Activated T-helper 9 cell treated with anti-CD3 and anti-CD28 coated beads, Interleukin-2, amount 50 U/mL, for 16 hours (primary cell): Measurements from ENCODE around the gene HP1BP3.
"Not testable (repeated sequence)": the region's sequence is repeated elsewhere in the genome, so short reads cannot be mapped to it uniquely, and the experiment has no call there.

Experiments used
- DNase-seq: peaks from one replicate; pipeline ENCODE4 v3.0.0-alpha.2; 2020; ENCODE audit warnings: low read depth

HP1BP3 gene, protein sequence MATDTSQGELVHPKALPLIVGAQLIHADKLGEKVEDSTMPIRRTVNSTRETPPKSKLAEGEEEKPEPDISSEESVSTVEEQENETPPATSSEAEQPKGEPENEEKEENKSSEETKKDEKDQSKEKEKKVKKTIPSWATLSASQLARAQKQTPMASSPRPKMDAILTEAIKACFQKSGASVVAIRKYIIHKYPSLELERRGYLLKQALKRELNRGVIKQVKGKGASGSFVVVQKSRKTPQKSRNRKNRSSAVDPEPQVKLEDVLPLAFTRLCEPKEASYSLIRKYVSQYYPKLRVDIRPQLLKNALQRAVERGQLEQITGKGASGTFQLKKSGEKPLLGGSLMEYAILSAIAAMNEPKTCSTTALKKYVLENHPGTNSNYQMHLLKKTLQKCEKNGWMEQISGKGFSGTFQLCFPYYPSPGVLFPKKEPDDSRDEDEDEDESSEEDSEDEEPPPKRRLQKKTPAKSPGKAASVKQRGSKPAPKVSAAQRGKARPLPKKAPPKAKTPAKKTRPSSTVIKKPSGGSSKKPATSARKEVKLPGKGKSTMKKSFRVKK

DNA sequence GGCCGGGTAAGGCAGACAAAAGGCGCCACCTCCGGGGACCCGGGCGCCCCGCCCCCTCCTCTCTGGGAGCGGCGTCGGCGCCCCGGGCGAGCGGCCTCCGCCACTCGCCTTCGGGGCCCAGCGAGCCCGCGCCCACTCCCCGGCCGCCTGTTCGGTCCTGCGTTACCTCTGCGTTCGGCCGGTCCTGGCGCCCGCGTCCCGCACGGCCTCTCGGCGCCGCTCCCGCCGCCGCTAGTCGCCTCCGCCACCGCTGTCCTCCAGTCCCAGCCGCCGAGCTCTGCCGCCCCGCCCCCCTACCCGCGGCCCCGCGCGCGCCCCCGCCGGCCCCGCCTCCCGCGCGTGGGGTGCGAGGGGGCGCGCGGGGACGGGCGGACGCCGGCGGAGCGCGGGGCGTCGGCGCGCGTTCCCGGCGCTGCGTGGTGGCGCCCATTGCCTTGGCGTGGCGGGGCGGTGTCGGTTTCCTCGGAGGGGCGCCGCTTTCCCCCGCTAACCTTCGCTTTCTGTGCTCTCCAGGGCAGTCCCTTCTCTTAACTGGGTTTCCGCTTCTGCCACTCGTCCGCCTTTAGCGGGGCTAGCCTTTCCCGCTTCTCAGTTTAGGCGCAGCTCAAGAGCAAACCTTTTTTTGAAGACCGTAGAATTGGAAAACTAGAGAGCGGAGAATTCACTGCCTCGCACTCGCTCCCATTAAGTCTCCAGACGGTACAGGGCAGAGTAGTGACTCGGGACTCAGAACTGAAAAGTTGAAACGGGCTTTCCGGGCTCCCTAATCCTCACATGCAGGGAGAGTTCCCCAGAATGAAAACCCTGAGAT is at the start of gene HP1BP3:
HP1BP3 (minus strand) TSS at position 279 of the 811 bp plus-strand sequence. CDS start 6,867 bp downstream, outside the sequence.
- DNase-seq, result peak; percentile 77

DNA sequence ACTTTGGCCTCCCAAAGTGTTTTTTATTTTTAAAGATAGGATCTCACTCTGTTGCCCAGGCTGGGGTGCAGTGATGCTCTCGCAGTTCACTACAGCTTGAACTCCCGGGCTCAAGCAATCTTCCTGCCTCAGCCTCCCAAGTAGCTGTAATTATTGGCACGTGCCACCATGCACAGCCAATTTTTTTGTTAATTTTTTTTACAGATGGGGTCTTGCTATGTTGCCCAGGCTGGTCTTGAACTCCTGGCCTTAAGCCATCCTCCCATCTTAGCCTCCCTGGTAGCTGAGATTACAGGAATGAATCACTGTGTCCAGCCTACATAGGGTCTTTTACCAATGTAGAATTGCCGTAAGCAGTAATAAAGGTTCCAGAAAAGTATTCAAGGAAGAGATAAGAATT is 49.1 kb upstream of the HP1BP3 start:
- no peak for DNase-seq

DNA sequence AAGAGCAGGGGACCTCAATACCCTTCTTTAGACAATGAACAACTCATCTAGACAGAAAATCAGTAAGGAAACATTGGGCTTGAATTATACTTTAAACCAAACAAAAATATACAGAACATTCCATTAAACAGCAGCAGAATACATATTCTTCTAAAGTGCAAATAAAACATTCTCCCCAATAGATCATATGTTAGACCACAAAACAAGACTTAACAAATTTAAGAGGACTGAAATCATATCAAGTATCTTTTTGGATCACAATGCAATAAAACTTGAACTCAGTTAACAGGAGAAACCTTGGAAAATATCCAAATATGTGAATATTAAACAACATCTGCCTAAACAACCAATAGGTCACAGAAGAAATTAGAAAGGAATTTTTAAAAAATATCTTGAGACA is 47.7 kb upstream of the HP1BP3 start:
- DNase-seq, result no peak

DNA sequence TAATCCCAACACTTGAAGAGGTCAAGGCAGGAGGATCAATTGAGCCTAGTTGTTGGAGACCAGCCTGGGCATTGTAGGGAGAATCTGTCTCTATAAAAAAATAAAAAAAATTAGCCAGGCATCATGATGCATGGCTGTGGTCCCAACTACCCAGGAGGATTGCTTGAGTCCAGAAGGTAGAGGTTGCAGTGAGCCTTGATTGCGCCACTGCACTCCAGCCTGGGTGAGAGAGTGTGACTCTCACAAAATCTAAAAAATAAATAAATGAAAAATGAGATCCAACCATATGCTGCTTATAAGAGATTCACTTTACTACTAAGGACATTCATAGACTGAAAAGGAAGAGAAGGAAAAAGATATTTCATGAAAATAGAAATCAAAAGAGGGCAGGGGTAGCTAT is 47.1 kb upstream of the HP1BP3 start:
- DNase-seq, result no peak

DNA sequence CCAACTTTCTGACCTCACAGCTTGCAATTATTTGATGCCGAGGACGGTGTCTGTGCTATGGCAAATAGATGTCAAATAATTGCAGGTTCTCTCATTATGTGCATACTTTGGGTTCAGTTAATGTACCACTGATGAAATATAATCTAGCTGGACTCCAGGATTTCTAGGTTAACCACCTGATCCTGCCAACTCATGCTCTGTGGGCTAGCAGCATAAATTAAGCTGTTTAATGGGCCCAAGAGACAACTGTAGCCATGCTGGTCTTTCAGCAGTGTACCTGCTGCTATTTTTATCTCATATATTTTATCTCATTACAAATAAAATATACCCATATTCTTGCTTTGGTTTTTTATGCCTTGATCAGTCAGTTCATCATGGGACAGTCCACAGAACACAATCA is 43.3 kb upstream of the HP1BP3 start:
- no peak for DNase-seq

DNA sequence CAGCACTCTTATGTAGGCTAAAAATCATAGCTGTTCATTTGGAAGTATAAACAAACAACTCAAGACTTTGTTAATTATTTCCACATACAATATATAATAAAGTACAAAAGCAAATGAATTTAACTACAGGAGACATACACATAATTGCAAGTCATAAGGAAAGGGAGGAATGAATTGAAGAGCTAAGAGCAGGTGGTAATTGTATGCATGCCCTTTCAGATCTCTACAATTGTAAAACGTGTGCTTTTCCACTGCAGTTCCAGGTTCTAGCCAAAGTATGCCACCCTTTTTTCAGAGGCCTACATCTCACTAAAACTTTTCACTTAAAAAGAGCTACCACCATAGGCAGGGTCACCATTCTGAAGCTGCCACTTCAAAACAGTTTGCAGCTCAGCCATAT is 42.8 kb upstream of the HP1BP3 start:
- DNase-seq, result no peak

DNA sequence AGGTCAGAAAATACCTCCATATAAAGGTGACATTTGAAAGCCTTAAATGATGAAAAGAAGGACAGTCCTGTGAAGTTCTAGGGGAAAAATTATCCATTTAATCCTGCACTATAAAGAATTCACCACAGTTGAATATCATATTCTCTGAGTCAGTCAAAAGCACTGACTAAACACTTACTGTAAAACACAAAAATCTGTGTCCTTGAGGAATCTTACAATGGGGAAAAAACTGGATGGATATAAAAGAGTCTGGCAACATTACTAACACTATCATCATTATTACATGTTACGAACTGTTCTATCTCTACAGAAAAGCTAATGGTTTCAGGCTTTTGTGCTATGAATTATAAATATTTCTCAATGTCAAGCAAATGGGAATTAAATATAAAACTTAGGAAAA is 42.4 kb upstream of the HP1BP3 start:
- DNase-seq, result no peak

DNA sequence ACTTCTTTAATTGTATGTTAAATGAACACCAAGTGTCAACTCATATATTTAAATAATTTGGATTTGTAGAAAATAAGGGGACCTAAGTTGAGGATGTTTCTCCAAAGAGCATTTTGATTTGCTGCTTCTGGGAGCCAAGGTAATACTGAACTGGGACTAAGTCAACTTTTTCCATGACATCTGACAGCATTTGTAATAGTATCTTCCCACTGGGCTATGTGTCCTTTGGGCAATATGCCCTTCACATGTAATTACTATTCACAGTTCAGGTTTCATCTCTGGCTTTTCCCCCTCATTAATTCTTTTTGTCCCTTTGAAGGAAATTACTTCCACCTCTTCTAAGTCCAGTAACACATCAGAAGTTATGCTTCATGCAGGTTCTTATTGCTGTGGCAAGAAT is 36.7 kb upstream of the HP1BP3 start:
- DNase-seq, result no peak

DNA sequence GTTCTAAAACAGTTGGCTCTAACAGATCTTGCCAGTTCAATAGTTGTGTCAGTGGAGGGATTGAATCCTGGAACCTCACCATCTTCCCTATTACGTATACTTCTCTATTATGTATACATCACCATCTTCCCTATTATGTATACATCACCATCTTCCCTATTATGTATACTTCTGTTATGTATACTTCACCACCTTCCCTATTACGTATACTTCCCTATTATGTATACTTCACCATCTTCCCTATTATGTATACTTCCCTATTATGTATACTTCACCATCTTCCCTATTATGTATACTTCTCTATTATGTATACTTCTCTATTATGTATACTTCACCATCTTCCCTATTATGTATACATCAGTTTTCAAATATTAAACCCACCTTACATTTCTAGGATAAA is 34.4 kb upstream of the HP1BP3 start:
- no peak for DNase-seq

DNA sequence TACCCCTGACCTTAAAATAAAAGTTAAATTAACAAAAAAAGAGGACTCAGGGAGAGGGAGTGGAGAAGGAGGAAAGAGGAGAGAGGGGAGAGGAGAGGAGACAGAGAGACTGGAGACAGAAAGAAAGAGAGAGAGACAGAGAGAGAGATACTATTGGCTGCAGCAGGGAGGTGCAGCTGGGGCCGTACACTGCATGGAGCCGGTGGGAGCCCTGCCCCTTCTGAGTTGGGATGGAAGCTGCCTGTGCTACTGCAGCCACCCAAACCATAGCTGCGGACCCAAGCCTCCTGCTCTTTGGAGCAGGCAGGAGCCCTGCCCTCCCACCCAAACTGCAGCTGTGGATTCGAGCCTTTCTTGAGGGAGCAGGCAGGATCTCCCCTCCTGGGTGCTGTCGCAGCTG is 32.7 kb upstream of the HP1BP3 start:
- DNase-seq, result no peak

DNA sequence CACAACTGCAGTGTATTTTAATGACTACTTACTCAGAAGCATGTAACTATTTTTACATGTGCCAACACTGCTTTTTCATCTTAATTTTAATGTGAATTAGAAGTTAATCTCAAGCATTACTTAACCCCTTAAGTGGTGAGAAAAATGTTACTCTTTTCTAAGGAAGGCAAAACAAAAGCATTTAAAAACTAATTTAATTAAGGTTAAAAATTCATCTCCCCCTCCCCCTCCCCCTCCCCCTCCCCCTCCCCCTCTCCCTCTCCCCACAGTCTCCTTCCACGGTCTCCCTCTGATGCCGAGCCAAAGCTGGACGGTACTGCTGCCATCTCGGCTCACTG is 27.4 kb upstream of the HP1BP3 start:
- DNase-seq, result no peak

DNA sequence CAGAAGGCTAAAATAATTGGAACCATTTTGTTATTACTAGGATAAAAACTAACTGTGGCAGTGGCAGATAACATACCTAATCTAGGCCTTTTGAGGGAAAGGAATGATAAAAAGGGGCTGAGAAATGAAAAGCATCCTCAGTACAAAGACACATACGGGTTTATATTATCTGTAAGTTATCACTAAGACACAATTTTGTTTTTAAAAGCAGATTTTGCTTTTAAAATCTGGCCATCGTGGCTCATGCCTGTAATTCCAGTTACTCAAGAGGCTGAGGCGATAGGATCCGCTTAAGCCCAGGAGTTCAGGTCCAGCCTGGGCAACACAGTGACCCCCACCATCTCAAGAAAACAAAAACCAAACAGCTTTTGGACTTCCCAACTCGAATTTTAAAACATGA is 24.8 kb upstream of the HP1BP3 start:
- no peak for DNase-seq

DNA sequence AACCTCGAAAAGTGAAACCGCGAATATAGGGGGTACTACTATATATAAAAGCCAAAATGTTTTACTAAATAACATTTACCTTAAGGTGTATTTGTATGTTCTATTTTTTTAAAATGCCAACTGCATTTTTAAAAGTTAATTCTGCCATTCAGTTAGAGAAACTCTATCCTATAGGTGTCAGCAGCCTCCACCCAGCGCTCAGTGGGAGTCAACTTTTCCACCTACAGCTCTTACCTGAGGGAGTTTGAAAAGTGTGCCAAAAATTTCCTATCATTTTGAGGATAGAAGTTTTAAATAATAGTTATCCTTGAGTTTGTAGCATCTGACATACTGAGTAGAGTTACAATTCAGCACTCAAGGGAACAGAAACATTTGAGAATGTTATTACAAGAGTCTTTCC is 6.1 kb upstream of the HP1BP3 start:
- DNase-seq, result no peak

DNA sequence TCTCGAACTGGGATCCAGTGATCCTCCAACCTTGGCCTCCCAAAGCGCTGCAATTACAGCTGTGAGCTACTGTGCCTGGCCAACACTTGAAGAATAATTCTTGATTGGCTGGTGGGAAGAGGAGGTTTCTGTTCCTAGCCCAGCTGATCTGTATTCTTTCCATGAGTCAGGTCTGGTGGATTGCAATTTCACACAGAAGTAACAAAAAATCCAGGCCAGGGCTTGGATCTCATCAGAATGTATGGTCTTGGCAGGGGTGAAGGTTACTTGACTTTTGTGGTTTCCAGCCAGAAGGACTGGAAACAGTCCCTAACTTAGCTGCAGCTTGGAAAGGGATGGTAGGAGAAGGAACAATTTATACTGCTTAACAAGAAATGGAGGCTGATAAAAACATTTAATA is 5.1 kb upstream of the HP1BP3 start:
- DNase-seq, result no peak

DNA sequence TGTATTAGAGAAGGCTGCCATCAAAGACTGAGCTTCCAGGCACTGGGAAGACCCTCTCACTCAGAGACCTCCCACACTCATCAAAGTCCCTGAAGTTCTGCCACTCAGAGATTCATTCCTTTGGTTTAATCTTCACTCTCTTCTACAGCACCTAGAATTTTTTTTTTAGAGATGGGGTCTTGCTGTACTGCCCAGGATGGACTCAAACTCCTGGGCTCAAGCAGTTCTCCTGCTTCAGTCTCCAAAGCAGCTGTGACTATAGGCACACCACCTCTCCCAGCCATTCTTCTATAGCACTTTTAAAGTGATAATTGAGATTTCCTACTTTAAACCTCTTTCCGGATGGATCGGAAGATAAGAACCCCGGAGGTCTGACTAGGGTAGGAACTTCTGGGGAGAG is 3.7 kb upstream of the HP1BP3 start:
- no peak for DNase-seq

DNA sequence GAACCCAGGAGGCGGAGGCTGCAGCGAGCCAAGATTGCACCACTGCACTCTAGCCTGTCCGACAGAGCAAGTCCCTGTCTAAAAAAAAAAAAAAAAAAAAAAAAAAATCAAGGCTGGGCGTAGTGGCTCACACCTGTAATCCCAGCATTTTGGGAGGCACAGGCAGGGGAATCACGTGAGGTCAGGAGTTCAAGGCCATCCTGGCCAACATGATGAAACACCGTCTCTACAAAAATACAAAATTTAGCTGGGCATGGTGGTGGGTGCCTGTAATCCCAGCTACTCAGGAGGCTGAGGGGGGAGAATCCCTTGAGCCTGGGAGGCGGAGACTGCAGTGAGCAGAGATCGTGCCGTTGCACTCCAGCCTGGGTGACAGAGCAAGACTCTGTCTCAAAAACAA is 2.5 kb upstream of the HP1BP3 start:
- not testable (repeated sequence) for DNase-seq

DNA sequence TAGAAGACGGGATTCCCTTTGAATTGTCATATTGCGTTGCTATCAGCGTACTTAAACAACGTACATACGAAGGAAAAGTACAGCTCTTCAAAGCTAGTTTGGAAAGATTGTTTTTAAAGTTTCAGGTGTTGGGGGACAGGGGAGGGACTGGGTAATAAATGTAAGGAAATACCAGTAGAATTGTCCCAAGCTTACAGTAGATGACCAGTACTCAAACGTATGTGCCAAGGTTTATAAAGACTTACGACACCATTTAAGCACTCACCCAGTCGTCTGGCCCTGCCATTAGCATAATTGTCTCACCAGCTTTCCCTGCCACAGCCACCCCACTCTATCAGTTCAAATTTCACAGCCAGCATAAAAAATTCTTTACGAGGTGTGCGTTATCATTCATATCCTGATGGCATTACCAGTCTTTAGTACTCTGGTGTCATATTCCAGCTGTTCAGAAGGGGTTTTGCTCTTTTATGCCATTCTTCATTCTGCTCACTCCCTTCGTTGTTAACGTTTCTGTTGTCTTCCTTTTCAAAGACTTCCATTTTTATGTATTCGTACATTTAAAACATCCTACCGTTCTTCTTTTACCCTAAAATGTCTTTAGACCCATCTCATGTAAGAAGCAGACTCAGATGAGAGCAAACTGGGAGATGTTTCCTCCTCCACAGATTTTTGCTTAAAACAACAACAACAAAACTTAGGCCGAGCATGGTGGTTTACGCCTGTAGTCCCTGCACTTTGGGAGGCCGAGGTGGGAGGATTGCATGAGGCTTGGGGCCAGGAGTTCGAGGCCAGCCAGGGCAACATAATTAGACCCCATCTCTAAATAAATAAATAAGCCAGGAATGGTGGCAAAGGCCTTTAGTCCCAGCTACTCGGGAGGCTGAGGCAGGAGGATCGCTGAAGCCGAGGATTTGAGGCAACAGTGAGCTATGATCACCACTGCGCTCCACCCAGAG is 1.0 kb upstream of the HP1BP3 start:
- no peak for DNase-seq

DNA sequence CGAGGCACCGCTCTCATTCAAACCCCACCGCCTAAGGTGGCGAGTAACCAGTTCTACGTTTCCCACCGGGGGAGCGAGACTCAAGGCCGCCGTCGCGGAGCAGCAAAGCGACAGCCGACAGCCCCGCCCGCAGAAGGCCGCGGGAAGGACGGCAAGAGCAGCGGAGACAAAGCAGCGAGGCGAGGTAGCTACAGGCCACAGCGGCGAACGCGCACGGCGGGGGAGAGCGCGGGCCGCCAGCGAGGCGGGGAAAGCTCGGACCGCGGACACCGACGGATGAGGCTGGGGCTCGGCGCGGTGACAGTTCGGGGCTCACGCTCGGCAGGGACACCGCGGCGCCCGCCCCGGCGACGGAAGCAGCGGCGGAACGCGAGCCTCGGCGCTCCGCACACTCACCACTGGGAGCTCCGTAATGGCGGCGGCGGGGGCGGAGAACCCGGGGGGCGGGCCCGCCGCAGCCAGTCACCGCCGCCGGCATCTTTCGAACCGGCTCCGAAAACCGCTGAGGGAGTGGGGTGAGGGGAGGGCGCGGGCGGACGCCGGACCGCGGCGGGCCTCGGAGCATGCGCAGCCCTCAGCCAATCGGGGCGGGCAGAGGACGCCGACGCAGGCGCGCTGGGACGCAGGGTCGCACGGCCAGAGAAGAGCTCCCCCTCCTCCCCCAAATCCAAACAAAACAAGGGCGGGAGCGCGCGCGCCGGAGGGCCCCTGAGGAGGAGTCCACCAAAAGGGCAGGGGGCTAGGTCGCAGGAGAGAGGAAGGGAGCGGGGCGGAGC is 666 bp downstream of the HP1BP3 start:
- DNase-seq, result peak; percentile 95

DNA sequence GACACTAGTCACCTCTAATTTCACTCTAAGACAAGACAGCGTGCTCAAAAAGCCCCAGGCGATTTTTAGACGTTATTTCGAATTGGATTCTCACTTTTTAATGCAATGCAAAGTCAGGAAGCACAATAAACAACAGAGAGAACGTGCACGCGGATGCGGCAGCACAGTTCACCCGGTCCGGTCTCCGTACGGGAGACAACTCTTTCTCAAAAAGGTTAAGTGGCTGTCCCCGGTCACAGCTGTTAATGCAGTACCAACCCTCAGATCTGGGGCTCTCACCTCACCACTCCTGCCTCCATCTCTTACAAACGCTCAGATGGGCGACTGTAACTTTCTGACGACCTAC is 1.2 kb downstream of the HP1BP3 start:
- no peak for DNase-seq

DNA sequence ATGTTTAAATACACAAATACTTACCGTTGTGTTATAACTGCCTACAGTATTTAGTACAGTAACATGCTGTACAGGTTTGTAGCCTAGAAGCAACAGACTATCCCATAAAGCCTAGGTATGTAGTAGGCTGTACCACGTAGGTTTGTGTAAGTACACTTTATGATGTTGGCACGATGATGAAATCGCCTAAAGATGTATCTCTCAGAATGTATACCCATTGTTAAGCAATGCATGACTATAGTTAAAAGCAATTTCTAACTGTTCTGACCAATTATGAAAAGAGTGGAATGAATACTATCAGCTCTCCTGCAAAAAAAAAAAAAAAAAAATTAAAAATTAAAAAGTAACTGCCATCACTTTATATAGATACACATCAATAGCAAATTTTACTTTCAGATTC is 11.4 kb downstream of the HP1BP3 start:
- DNase-seq, result no peak

DNA sequence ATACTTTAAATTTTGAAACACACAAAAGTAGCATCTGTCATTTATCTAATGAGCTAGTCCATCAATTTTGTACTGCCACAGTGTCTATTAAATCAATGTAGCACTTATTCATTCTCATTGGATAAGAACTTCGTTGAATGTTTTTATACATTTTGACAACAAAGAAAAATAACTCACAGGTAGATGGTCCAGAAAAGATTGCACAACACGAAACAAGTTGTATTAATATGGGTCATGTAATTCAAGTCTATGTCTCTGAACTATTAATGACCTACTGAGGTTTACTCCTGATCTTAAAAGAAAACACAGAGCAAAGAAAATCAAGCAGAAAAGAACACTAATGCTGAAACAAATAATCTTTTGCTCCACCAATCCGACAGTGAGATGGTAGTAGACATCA is 15.3 kb downstream of the HP1BP3 start:
- DNase-seq, result no peak
